C4-2B (cell line): ENCODE data around the gene PCSK5.

Experiments
- H3K27ac ChIP-seq: fragments of 450-650 bp; 2 replicates; pipeline ENCODE4 v1.5.1; 2017
- CTCF ChIP-seq: fragments of 450-650 bp; conservative IDR thresholded peaks from 2 replicates; pipeline ENCODE4 v1.5.1; 2017; ENCODE audit warnings: mild to moderate bottlenecking
- ZFX ChIP-seq: fragments of 450-650 bp; IDR thresholded peaks from 2 replicates; pipeline ENCODE4 v1.6.1; 2017

Gene PCSK5

DNA sequence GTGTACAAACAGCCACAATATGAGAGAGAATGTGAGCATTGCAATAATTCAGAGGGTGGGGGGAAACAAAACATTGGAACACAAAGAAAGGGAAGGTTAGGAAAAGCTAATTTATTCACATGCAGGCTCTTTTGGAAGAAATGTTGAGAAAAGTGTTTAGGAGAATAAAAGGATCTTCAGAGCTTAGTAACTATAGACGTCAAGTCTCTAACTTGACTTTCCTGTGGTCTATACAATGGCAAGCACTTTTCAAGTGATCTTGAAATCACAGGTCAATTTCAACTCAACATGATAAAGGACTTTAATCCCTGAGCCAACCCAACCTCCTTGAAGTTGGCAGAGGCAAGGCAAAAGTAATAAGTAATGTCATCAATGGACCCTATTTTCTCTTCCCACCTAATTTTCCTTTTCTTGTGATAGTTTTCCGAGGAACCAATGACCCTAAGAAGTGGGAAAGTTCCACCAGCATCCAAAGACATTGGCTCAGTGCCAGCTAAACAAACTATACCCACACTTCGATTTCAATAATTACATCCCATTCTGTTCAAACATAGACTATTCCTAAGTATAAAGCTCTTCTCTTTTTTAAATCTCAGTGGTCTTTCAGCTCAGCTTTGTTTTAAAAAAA is 480.0 kb downstream of the PCSK5 start:
- no peak overlapping the region for H3K27ac ChIP-seq
- TF ChIP-seq ZFX (no peak), CTCF (no peak)

- no peak overlapping the region for H3K27ac ChIP-seq
- TF ChIP-seq ZFX (no peak), CTCF (no peak)
Observed at GRCh38 chr9:76371901-76372300, 481.4 kb downstream of the PCSK5 start.

- TF ChIP-seq ZFX (no peak), CTCF (no peak)
Observed at GRCh38 chr9:76372336-76372735, 481.9 kb downstream of the PCSK5 start.

GRCh38 chr9:76373173-76373783 is 482.8 kb downstream of the PCSK5 start:
- H3K27ac ChIP-seq, result no peak overlapping the region
- no peak for TF ChIP-seq ZFX
- no peak for TF ChIP-seq CTCF

More at GRCh38 chr9:76372336-76372735, 481.9 kb downstream of the PCSK5 start:
- no peak overlapping the region for H3K27ac ChIP-seq

DNA sequence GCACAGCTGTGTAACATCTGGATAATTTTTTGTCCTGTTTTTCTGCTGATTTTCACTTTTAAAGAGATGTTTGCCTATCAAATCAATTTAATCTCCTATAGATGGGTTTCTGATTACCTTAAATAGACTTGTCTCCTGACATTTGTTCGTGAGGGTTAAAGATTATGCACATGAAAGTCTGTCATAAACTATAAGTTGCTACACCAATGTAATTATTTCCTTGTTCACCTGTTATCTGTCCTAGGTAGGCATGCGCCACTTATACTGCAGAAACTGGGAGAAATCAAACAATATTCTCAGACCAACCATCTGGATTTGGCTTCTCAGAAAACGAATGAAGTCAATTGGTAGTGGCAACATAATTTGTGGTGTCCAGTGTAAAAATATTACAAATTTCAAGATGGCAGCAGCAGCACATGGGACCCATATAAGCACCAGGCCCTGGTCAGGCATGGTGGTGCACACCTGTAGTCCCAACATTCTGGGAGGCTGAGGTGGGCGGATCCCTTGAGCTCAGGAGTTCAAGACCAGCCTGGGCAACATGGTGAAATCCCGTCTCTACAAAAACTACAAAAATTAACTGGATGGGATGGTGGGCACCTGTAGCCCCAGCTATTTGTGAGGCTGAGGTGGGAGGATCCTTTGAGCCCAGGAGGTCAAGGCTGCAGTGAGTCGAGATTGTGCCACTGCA is 483.5 kb downstream of the PCSK5 start:
- no peak for TF ChIP-seq CTCF
- TF ChIP-seq ZFX, result no peak
- peak overlapping the region; percentile 9; the same call in 1 of the 2 replicates for H3K27ac ChIP-seq

GRCh38 chr9:76374783-76375559 is 484.5 kb downstream of the PCSK5 start:
- H3K27ac ChIP-seq, result peak overlapping the region; percentile 9

More at GRCh38 chr9:76374783-76375559, 484.5 kb downstream of the PCSK5 start:
- TF ChIP-seq CTCF (no peak), ZFX (no peak)
